Endothelial cell (in vitro differentiated cells): ENCODE data around the gene TMEM14A. TPM values are rescaled to one million over a fixed set of nuclear protein-coding genes. Genes with fewer than 3 reads are reported as not detected.

Experiments
- DNase-seq: peaks from one replicate; pipeline ENCODE4 v3.0.0; 2021; ENCODE audit warnings: low spot score
- H3K27ac Mint-ChIP-seq: one replicate; pipeline ENCODE4 v1.8.0; 2021; ENCODE audit warnings: mixed read lengths, inconsistent platforms; ENCODE audit not compliant: unreplicated experiment
- H3K27me3 Mint-ChIP-seq: one replicate; pipeline ENCODE4 v1.8.0; 2021; ENCODE audit warnings: mild to moderate bottlenecking, moderate library complexity, mixed read lengths, inconsistent platforms; ENCODE audit not compliant: unreplicated experiment
- H3K36me3 Mint-ChIP-seq: one replicate; pipeline ENCODE4 v1.8.0; 2021; ENCODE audit warnings: mild to moderate bottlenecking, low read depth, mixed read lengths, inconsistent platforms; ENCODE audit not compliant: unreplicated experiment
- H3K4me1 Mint-ChIP-seq: one replicate; pipeline ENCODE4 v1.8.0; 2021; ENCODE audit warnings: mild to moderate bottlenecking, mixed read lengths, inconsistent platforms; ENCODE audit not compliant: unreplicated experiment
- H3K4me3 Mint-ChIP-seq: one replicate; pipeline ENCODE4 v1.8.0; 2021; ENCODE audit warnings: mild to moderate bottlenecking, mixed read lengths, inconsistent platforms; ENCODE audit not compliant: unreplicated experiment
- H3K9me3 Mint-ChIP-seq: one replicate; pipeline ENCODE4 v1.8.0; 2021; ENCODE audit warnings: mixed read lengths, inconsistent platforms; ENCODE audit not compliant: unreplicated experiment
- total RNA-seq: library from RNA; stranded (reverse); fragmentation: NEBNext Ultra II Directional; extraction: Animal tissue kit (Norgen Biotek cat#: 25700); gene quantifications from one replicate; pipeline ENCODE4 v1.2.1, GENCODE V29; 2021; ENCODE audit not compliant: unreplicated experiment
- TF ChIP-seq, protein P1 (sequence below): fragments of 200-600 bp; sonication (generic); IDR thresholded peaks from one replicate; pipeline ENCODE4 v1.5.0; 2021; ENCODE audit warnings: antibody characterized with exemption; ENCODE audit not compliant: unreplicated experiment

TMEM14A gene
- total RNA-seq, 1 donor from 2014 or later = 15.2 TPM

- H3K4me3 Mint-ChIP-seq = no peak overlapping the region
- H3K9me3 Mint-ChIP-seq = no peaks in the 10 kb centered on the region
- H3K27ac Mint-ChIP-seq = no peak overlapping the region
- no peaks in the 10 kb centered on the region for H3K36me3 Mint-ChIP-seq
- DNase-seq = no peak
- H3K4me1 Mint-ChIP-seq = no peaks in the 10 kb centered on the region
- TF ChIP-seq, protein P1, sequence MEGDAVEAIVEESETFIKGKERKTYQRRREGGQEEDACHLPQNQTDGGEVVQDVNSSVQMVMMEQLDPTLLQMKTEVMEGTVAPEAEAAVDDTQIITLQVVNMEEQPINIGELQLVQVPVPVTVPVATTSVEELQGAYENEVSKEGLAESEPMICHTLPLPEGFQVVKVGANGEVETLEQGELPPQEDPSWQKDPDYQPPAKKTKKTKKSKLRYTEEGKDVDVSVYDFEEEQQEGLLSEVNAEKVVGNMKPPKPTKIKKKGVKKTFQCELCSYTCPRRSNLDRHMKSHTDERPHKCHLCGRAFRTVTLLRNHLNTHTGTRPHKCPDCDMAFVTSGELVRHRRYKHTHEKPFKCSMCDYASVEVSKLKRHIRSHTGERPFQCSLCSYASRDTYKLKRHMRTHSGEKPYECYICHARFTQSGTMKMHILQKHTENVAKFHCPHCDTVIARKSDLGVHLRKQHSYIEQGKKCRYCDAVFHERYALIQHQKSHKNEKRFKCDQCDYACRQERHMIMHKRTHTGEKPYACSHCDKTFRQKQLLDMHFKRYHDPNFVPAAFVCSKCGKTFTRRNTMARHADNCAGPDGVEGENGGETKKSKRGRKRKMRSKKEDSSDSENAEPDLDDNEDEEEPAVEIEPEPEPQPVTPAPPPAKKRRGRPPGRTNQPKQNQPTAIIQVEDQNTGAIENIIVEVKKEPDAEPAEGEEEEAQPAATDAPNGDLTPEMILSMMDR = no peak
- H3K27me3 Mint-ChIP-seq = no peaks in the 10 kb centered on the region
These were observed 18.9 kb downstream of the TMEM14A start for GRCh38 chr6:52689857-52690256.

DNA sequence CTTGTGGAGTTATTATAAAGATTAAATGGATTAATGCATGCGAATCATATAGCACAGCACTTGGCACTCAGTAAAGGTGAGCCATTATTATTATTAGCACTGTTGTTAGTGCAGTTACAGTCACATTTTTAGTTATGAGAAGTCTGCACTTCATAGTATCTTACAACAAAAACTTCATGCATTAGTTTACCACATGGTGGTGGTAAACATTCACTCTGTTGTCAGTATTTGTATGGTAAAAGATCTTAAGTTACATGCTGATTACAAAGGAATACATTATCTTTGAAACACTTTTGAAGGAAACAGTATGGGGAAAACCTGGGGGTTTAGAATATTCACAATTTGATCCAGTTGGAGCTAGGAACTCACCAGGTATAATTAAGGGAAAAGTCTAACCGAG is 20.8 kb downstream of the TMEM14A start:
- Mint-ChIP-seq H3K27me3 (peaks cover 1% of the 10 kb centered on the region), H3K4me1 (no peaks in the 10 kb centered on the region), H3K36me3 (no peaks in the 10 kb centered on the region), H3K9me3 (no peaks in the 10 kb centered on the region), H3K4me3 (no peak overlapping the region), H3K27ac (no peak overlapping the region)
- TF ChIP-seq, protein P1 = no peak
- DNase-seq = no peak

DNA sequence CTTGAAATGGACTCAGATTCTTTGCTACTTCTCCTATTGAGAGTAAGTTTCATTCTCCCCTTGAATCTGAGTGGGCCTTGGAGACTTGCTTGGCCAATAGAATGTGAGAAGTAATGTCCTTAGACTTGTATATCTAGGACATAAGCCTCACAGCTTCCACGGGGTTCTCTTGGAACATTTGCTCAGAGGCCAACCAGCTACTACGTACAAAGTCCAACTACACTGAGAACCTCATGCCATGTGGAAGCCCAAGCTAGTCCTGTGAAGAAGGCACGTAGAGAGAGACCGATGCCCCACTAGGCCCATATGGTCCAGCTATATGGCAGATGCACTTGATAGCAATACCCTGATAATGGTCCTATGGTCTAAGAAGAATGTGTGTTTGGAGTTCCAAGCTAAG is 22.9 kb downstream of the TMEM14A start:
- Mint-ChIP-seq H3K27me3 (peaks cover 1% of the 10 kb centered on the region), H3K36me3 (no peaks in the 10 kb centered on the region), H3K4me3 (no peak overlapping the region), H3K9me3 (no peaks in the 10 kb centered on the region), H3K27ac (no peak overlapping the region), H3K4me1 (no peaks in the 10 kb centered on the region)
- no peak for DNase-seq
- TF ChIP-seq, protein P1 = no peak

- TF ChIP-seq, protein P1 = no peak
- DNase-seq = no peak
- Mint-ChIP-seq H3K4me1 (no peaks in the 10 kb centered on the region), H3K9me3 (no peaks in the 10 kb centered on the region), H3K27me3 (peaks cover 1% of the 10 kb centered on the region), H3K27ac (no peak overlapping the region), H3K36me3 (no peaks in the 10 kb centered on the region), H3K4me3 (no peak overlapping the region)
These were observed 23.5 kb downstream of the TMEM14A start for GRCh38 chr6:52694404-52694803.

DNA sequence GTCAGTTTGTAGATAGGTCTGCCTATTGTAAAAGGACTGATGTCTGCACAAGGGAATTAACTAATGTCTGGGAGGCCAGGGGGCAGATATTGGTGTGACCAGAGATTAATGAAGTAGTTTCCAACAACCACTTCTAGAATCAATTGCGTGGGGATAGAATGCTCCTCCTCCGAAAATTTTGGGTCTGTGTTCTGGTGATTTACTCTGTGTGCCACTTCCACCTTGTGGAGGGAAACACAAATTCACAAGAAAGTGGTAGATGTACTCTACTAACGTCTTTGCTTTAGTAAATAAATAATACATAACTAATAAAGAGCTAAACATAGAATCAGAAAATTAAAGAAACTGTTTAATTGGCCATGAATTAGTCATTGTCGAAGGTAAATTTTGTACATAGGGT is 25.5 kb downstream of the TMEM14A start:
- no peak overlapping the region for H3K4me3 Mint-ChIP-seq
- TF ChIP-seq, protein P1 = no peak
- no peaks in the 10 kb centered on the region for H3K9me3 Mint-ChIP-seq
- H3K27me3 Mint-ChIP-seq = peaks cover 1% of the 10 kb centered on the region
- H3K4me1 Mint-ChIP-seq = no peaks in the 10 kb centered on the region
- no peak overlapping the region for H3K27ac Mint-ChIP-seq
- no peaks in the 10 kb centered on the region for H3K36me3 Mint-ChIP-seq
- DNase-seq = no peak
